D721Med (cell line): ENCODE results near the gene NBAS.
A peak's percentile ranks its signal among the peaks of the same experiment; 100 is the strongest.

Experiments
- DNase-seq: peaks from one replicate; pipeline ENCODE4 v3.0.0; 2011; ENCODE audit warnings: low spot score; ENCODE audit not compliant: insufficient read length
- FAIRE-seq: peaks from 2 replicates; lab custom pipeline; 2011; peaks lifted over from hg19 to GRCh38; lab: Jason Lieb, UNC
- CTCF ChIP-seq: IDR thresholded peaks from 2 replicates; pipeline ENCODE4 v1.5.1; 2012; ENCODE audit warnings: mild to moderate bottlenecking, control low read depth; ENCODE audit not compliant: insufficient read depth; ENCODE audit errors: missing control alignments

NBAS gene

GRCh38 chr2:15436195-15436594 lies 124.9 kb downstream of the NBAS start:
- FAIRE-seq (no peak), DNase-seq (no peak)
- TF ChIP-seq CTCF, result no peak

- FAIRE-seq, result no peak
- no peak for TF ChIP-seq CTCF
Observed at GRCh38 chr2:15435474-15435873, 125.7 kb downstream of the NBAS start.

DNA sequence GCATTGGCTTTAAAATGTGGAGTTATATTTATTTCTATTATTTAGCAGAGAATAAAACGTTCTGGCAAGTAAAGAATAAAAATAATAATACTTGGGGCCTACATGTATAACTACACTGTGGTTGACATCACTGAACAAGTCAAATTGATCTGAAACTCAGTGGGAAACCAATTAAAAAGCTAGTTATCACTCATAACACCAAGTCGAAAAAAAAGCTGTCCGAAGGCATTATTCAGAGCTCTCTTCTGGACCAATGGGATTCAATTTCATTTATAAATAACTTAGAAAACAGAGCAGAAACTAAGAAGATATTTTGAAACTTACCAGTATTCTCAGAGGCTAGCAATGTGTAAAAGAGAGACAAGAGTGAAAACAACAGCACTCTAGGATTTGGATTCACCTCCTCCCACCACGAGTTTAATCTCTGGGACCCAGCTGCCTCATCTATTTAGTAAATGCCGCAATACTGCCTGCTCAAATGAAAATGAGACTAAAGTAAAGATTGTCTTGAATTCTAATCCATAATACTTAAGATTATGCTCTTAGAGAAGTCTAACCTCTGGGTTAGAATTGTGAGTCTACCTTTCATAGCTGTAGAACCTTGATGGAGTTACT lies 128.4 kb downstream of the NBAS start:
- DNase-seq (no peak), FAIRE-seq (peak; percentile 41)
- TF ChIP-seq CTCF, result no peak

More at GRCh38 chr2:15435474-15435873, 125.7 kb downstream of the NBAS start:
- DNase-seq, result no peak

DNA sequence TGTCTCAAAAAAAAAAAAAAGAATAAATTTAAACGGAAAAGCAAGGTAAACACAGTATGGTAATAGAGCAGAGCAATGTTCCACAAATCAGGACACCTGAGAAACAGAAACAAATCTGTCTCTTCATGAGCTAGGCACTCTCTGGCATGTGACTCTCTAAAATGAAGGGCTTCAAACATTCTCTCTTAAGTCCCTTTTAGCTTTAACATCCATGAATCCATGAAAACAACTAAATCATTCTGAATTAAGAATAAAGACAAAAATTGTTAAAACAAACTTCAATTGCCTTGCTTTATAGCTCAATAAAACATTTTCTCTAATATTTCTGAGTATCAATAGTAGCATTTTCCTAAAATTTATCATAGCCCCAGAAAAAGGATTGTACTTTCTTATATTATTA lies 132.1 kb downstream of the NBAS start:
- no peak for FAIRE-seq
- no peak for DNase-seq
- TF ChIP-seq CTCF, result no peak

DNA sequence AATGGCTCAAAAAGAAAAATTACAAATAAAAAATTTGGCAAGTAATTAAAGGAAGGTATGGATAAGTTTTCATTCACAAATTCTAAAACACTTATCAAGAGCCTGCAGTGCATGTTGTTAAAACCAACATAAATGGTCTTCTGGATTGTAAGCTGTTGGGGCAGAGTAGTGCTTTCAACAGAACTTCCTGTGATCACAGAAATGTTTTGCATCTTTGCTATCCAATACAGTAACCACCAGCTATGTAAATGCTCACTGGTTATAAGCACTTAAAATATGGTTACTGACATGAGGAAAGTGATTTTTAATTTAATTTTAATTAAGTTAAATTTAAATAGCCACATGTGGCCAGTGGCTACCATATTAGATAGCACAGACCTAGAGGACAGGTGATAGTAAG lies 133.1 kb downstream of the NBAS start:
- DNase-seq (no peak), FAIRE-seq (no peak)
- no peak for TF ChIP-seq CTCF

- no peak for TF ChIP-seq CTCF
- DNase-seq, result no peak
- FAIRE-seq, result no peak
Observed at GRCh38 chr2:15426606-15427005, 134.5 kb downstream of the NBAS start.

DNA sequence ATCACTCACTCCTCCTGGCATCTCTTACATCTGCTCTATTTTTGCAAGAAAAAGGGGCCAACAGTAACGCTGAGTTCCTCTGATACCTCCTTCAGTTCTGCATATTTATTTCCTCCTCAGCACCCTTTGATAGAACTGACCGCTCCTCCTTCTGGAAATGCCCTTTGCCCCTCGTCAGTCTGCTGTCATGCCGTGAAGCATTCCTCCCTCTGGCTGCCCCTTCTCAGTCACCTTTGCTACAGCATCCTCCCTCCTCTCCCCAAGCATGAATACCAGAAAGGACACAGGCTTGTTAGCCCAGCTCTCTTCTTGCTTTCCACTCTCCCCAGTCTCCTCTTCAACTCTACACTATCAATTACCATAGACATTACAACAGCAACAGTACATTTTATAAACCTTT lies 135.4 kb downstream of the NBAS start:
- TF ChIP-seq CTCF, result no peak
- no peak for FAIRE-seq
- no peak for DNase-seq
